Esophagus squamous epithelium (tissue), 5 donors: Measurements from ENCODE around the gene GAS7. TPM values are rescaled to one million over a fixed set of nuclear protein-coding genes. Genes with fewer than 3 reads are reported as not detected.
"Not testable (repeated sequence)": the region's sequence is repeated elsewhere in the genome, so short reads cannot be mapped to it uniquely, and the experiment has no call there.

ENCODE experiments used
- DNase-seq: peaks from one replicate; lab custom pipeline; 2025; lab: John Stamatoyannopoulos, UW
- H3K27ac ChIP-seq, 4 donors: fragments of 200-600 bp; sonication (generic); one replicate each; pipeline ENCODE4 v1.5.1; 2016 to 2019; ENCODE audit warnings: mild to moderate bottlenecking in 1 of 4
- H3K27me3 ChIP-seq, 4 donors: fragments of 200-600 bp; sonication (generic); 1 replicate in 3 of 4; 2 replicates in 1 of 4; pipeline versions ENCODE4 v1.5.1 to v1.6.0; 2017 to 2021; ENCODE audit warnings: antibody characterized with exemption in 1 of 4
- H3K36me3 ChIP-seq, 3 donors: fragments of 200-600 bp; sonication (generic); one replicate each; pipeline ENCODE4 v1.5.1; 2016 to 2019
- H3K4me1 ChIP-seq, 3 donors: fragments of 200-600 bp; sonication (generic); one replicate each; pipeline ENCODE4 v1.5.1; 2017 to 2019
- H3K4me3 ChIP-seq, 4 donors: fragments of 200-600 bp; sonication (generic); 1 replicate in 3 of 4; 2 replicates in 1 of 4; pipeline ENCODE4 v1.5.1; 2016 to 2019; ENCODE audit warnings: mild to moderate bottlenecking in 2 of 4, moderate library complexity in 1 of 4
- H3K9me3 ChIP-seq, 3 donors: fragments of 200-600 bp; sonication (generic); one replicate each; pipeline ENCODE4 v1.5.1; 2016 to 2019
- CTCF ChIP-seq, 6 experiments: fragments of 450-650 bp in 4 of 6; fragments of 200-600 bp in 2 of 6; sonication (generic) in 2 of 6; IDR thresholded peaks; one replicate each; pipeline ENCODE4 v1.5.1; 2016 to 2019; ENCODE audit warnings: antibody characterized with exemption in 6 of 6, mild to moderate bottlenecking in 4 of 6, moderate library complexity in 4 of 6
- POLR2A ChIP-seq, 4 donors: fragments of 450-650 bp; IDR thresholded peaks; one replicate each; pipeline ENCODE4 v1.6.1; 2017; ENCODE audit warnings: antibody characterized with exemption in 4 of 4, mild to moderate bottlenecking in 4 of 4, moderate library complexity in 3 of 4
- WGBS, 2 donors: methylation state at CpG; one replicate each; pipeline ENCODE4 v1.1.5; 2018; 5-methylcytosine and 5-hydroxymethylcytosine counted together
- intact Hi-C: fragments of 100-400 bp; cut with DNase I; formaldehyde crosslinking; loops from one replicate; pipeline ENCODE4 v1.15.0; 2022
- total RNA-seq, 4 donors: library from RNA; depleted of rRNA; stranded (reverse); fragments of >200 nt; gene quantifications; one replicate each; pipeline ENCODE4 v1.1.0, GENCODE V29; 2016
- donor health status: DM: yes; HTN: yes; CAD: no.

Gene GAS7
- total RNA-seq, 4 donors from 2014 or later, result 16.8 to 39.1 (median 30.1) TPM

GRCh38 chr17:10061111-10061845 is 137.1 kb downstream of the GAS7 start:
- Histone ChIP-seq H3K4me1 (peaks cover 3 to 59% (median 16%) of the 10 kb centered on the region in 3 donors), H3K36me3 (no peaks in the 10 kb centered on the region), H3K4me3 (no peak overlapping the region), H3K27me3 (no peaks in the 10 kb centered on the region), H3K27ac (peak overlapping the region; percentile 39 to 79 (median 66)), H3K9me3 (peaks cover 0 to 7% (median 0%) of the 10 kb centered on the region in 3 donors)
- DNase-seq, result no peak
- intact Hi-C loops, result no loop called here
- TF ChIP-seq CTCF (IDR thresholded peaks at IDR 0.05) (no peak), POLR2A (IDR thresholded peaks at IDR 0.05) (no peak)
- WGBS, 2 donors, result 48 to 59% methylated on average over 10 to 13 of the region's 13 CpGs

GRCh38 chr17:10060526-10060925 is 137.9 kb downstream of the GAS7 start:
- WGBS, 2 donors, result 78 to 85% methylated on average over 5 to 8 of the region's 8 CpGs
- no peak overlapping the region for H3K4me3 ChIP-seq
- intact Hi-C loops, result no loop called here

GRCh38 chr17:10059684-10060211 is 138.7 kb downstream of the GAS7 start:
- DNase-seq, result no peak
- 37 to 41% methylated on average over 10 to 11 of the region's 11 CpGs for WGBS, 2 donors
- no peaks in the 10 kb centered on the region for H3K36me3 ChIP-seq
- peaks cover 3 to 61% (median 18%) of the 10 kb centered on the region in 3 donors for H3K4me1 ChIP-seq
- TF ChIP-seq CTCF (IDR thresholded peaks at IDR 0.05), result no peak
- TF ChIP-seq POLR2A (IDR thresholded peaks at IDR 0.05), result no peak
- H3K4me3 ChIP-seq, result no peak overlapping the region
- no peaks in the 10 kb centered on the region for H3K9me3 ChIP-seq
- H3K27me3 ChIP-seq, result no peaks in the 10 kb centered on the region
- intact Hi-C loops, result no loop called here
- H3K27ac ChIP-seq, result peak overlapping the region in 2 of 4 donors; percentile 78 to 79

More at GRCh38 chr17:10060526-10060925, 137.9 kb downstream of the GAS7 start:
- Histone ChIP-seq H3K4me1 (peaks cover 3 to 56% (median 16%) of the 10 kb centered on the region in 3 donors), H3K27ac (peak overlapping the region in 2 of 4 donors; percentile 78 to 79), H3K9me3 (peaks cover 0 to 6% (median 0%) of the 10 kb centered on the region in 3 donors), H3K36me3 (no peaks in the 10 kb centered on the region), H3K27me3 (no peaks in the 10 kb centered on the region)
- TF ChIP-seq POLR2A (IDR thresholded peaks at IDR 0.05) (no peak), CTCF (IDR thresholded peaks at IDR 0.05) (no peak)
- no peak for DNase-seq

- TF ChIP-seq POLR2A (IDR thresholded peaks at IDR 0.05), result no peak
- TF ChIP-seq CTCF (IDR thresholded peaks at IDR 0.05), result no peak
- Histone ChIP-seq H3K27me3 (no peaks in the 10 kb centered on the region), H3K27ac (peak overlapping the region in 1 of 4 donors; percentile 38), H3K4me3 (no peak overlapping the region), H3K4me1 (peaks cover 3 to 60% (median 20%) of the 10 kb centered on the region in 3 donors), H3K9me3 (no peaks in the 10 kb centered on the region), H3K36me3 (no peaks in the 10 kb centered on the region)
- WGBS, 2 donors, result 78 to 81% methylated on average over 11 to 12 of the region's 16 CpGs
- intact Hi-C loops, result no loop called here
- no peak for DNase-seq
Observed at GRCh38 chr17:10058921-10059683, 139.3 kb downstream of the GAS7 start.

GRCh38 chr17:10057466-10057865 is 140.9 kb downstream of the GAS7 start:
- H3K27me3 ChIP-seq, H3K9me3 ChIP-seq, H3K4me3 ChIP-seq, H3K36me3 ChIP-seq, intact Hi-C loops, DNase-seq: not testable (repeated sequence)
- 60% methylated on average over 1 of the region's 25 CpGs; no CpG with 5 or more reads in 1 of the 2 donors for WGBS, 2 donors
- peaks cover 3 to 43% (median 15%) of the 10 kb centered on the region in 3 donors for H3K4me1 ChIP-seq
- peak overlapping the region in 1 of 4 donors; percentile 34 for H3K27ac ChIP-seq
